HCT116 (cell line): Measurements from ENCODE around the gene KRTAP6-1. TPM values are rescaled to one million over a fixed set of nuclear protein-coding genes. Genes with fewer than 3 reads are reported as not detected.

Experiments used
- ATAC-seq: fragments of 200-7000 bp; cut with Tn5 transposase; 2 replicates; pipeline ENCODE4 v1.9.1; 2020; ENCODE audit warnings: mild to moderate bottlenecking, moderate library complexity
- BruUV-seq: library from RNA; stranded (reverse); fragments of 400-500 nt; replicated peaks from 2 replicates; lab custom pipeline; 2021; lab: Mats Ljungman, UMichigan
- CTCF ChIA-PET: fragments of 300-600 bp; sonication (Branson Sonifier 250); formaldehyde crosslinking; loops from one replicate; lab custom pipeline; 2021; ENCODE audit warnings: antibody characterized with exemption; lab: Charles Lee
- POLR2A ChIA-PET: fragments of 300-600, 350-600 bp; sonication (Branson Sonifier 250); formaldehyde crosslinking; loops from one replicate; lab custom pipeline; 2021; ENCODE audit warnings: antibody characterized with exemption; lab: Charles Lee
- RAD21 ChIA-PET, 2 experiments: fragments of 300-600 bp; sonication (Branson Sonifier 250); formaldehyde crosslinking; loops; one replicate each; lab custom pipeline; 2023; ENCODE audit warnings: low total read pairs in 2 of 2; ENCODE audit not compliant: uncharacterized antibody in 2 of 2, unreplicated experiment in 2 of 2, low non-redundant PET in 1 of 2; lab: Charles Lee
- DNase-seq: peaks from one replicate; pipeline ENCODE4 v3.0.0-alpha.2; 2010; ENCODE audit warnings: low read depth, low spot score
- H2AFZ ChIP-seq: fragments of 200-600 bp; shearing (Covaris generic), sonication (generic); 2 replicates; pipeline ENCODE4 v1.6.1; 2017; ENCODE audit warnings: low read depth, mixed run types, mixed read lengths, antibody characterized with exemption, low read length; ENCODE audit not compliant: poor library complexity, severe bottlenecking
- H3K27ac ChIP-seq: 2 replicates; pipeline ENCODE4 v1.5.1; 2012; ENCODE audit warnings: low read depth, low read length
- H3K27me3 ChIP-seq: fragments of 200-600 bp; sonication (generic); 2 replicates; pipeline ENCODE4 v1.6.1; 2016; ENCODE audit warnings: mixed run types, low read length, mixed read lengths; ENCODE audit not compliant: insufficient read depth
- H3K36me3 ChIP-seq, 2 experiments: fragments of 200-500 bp in 1 of 2; fragments of 200-600 bp in 1 of 2; sonication (Bioruptor generic) in 1 of 2; sonication (generic) in 1 of 2; 2 replicates each; pipeline versions ENCODE4 v1.5.1 to v1.6.1; 2014 to 2016; ENCODE audit warnings: low read length in 2 of 2, inconsistent platforms in 1 of 2, mixed read lengths in 1 of 2, mixed run types in 1 of 2; ENCODE audit not compliant: insufficient read depth in 2 of 2, control insufficient read depth in 1 of 2
- H3K4me1 ChIP-seq, 2 experiments: fragments of 200-600 bp in 1 of 2; sonication (generic) in 1 of 2; 2 replicates each; pipeline versions ENCODE4 v1.5.1 to v1.6.1; 2012 to 2017; ENCODE audit warnings: low read length in 2 of 2, inconsistent platforms in 1 of 2, mild to moderate bottlenecking in 1 of 2, mixed read lengths in 1 of 2, mixed run types in 1 of 2, moderate library complexity in 1 of 2; ENCODE audit not compliant: insufficient read depth in 2 of 2, control insufficient read depth in 1 of 2
- H3K4me2 ChIP-seq: fragments of 200-600 bp; sonication (generic); 2 replicates; pipeline ENCODE4 v1.6.1; 2017; ENCODE audit warnings: mixed run types, low read length, mixed read lengths
- H3K4me3 ChIP-seq, 2 experiments: fragments of 200-600 bp in 1 of 2; sonication (generic) in 1 of 2; replicated peaks in 1 of 2; 2 replicates each; pipeline ENCODE4 v1.5.1; 2011 to 2016; ENCODE audit warnings: low read length in 2 of 2, control low read depth in 1 of 2, low read depth in 1 of 2, mild to moderate bottlenecking in 1 of 2, mixed read lengths in 1 of 2, mixed run types in 1 of 2
- H3K79me2 ChIP-seq: fragments of 200-600 bp; sonication (generic); 2 replicates; pipeline ENCODE4 v1.6.1; 2017; ENCODE audit warnings: mild to moderate bottlenecking, mixed run types, low read length, moderate library complexity, mixed read lengths; ENCODE audit not compliant: insufficient read depth
- H3K9ac ChIP-seq: fragments of 200-600 bp; sonication (generic); 2 replicates; pipeline ENCODE4 v1.6.1; 2016; ENCODE audit warnings: low read length, mixed read lengths
- H3K9me2 ChIP-seq: fragments of 200-600 bp; sonication (generic), shearing (Covaris generic); 2 replicates; pipeline ENCODE4 v1.6.1; 2017; ENCODE audit warnings: mixed run types, mild to moderate bottlenecking, moderate library complexity; ENCODE audit not compliant: insufficient read depth
- H3K9me3 ChIP-seq, 2 experiments: fragments of 200-500 bp in 1 of 2; fragments of 200-600 bp in 1 of 2; sonication (Bioruptor generic) in 1 of 2; sonication (generic) in 1 of 2; 2 replicates each; pipeline ENCODE4 v1.6.1; 2014 to 2017; ENCODE audit warnings: low read length in 2 of 2, mixed read lengths in 2 of 2, inconsistent platforms in 1 of 2, low read depth in 1 of 2, mild to moderate bottlenecking in 1 of 2, mixed run types in 1 of 2, moderate library complexity in 1 of 2; ENCODE audit not compliant: control insufficient read depth in 1 of 2, insufficient read depth in 1 of 2
- H4K20me1 ChIP-seq: fragments of 200-600 bp; sonication (generic), shearing (Covaris generic); 2 replicates; pipeline ENCODE4 v1.6.1; 2017; ENCODE audit warnings: mixed run types, mild to moderate bottlenecking, moderate library complexity; ENCODE audit not compliant: insufficient read depth
- CBX3 ChIP-seq: IDR thresholded peaks from 2 replicates; pipeline ENCODE4 v1.6.1; 2012; ENCODE audit warnings: low read depth
- CEBPB ChIP-seq: IDR thresholded peaks from 2 replicates; pipeline ENCODE4 v1.6.1; 2012; ENCODE audit warnings: low read depth
- CTCF ChIP-seq, 3 experiments: fragments of 200-600 bp in 1 of 3; sonication (generic) in 1 of 3; IDR thresholded peaks in 2 of 3; conservative IDR thresholded peaks in 1 of 3; 2 replicates each; pipeline ENCODE4 v1.5.1; 2012 to 2017; ENCODE audit warnings: low read depth in 2 of 3, low read length in 2 of 3, antibody characterized with exemption in 1 of 3, borderline replicate concordance in 1 of 3, control low read depth in 1 of 3, mild to moderate bottlenecking in 1 of 3, mixed read lengths in 1 of 3, mixed run types in 1 of 3, moderate library complexity in 1 of 3; ENCODE audit not compliant: insufficient read depth in 1 of 3
- EGR1 ChIP-seq: IDR thresholded peaks from 2 replicates; pipeline ENCODE4 v1.6.1; 2012; ENCODE audit warnings: low read depth
- JUND ChIP-seq: IDR thresholded peaks from 2 replicates; pipeline ENCODE4 v1.6.1; 2012
- POLR2A ChIP-seq: IDR thresholded peaks from 2 replicates; pipeline ENCODE4 v1.7.0; 2011; ENCODE audit warnings: borderline replicate concordance; ENCODE audit not compliant: insufficient read depth, insufficient read length; ENCODE audit errors: extremely low read depth
- POLR2AphosphoS5 ChIP-seq: IDR thresholded peaks from 2 replicates; pipeline ENCODE4 v1.6.1; 2011; ENCODE audit warnings: mild to moderate bottlenecking, low read depth, low read length, moderate library complexity
- RAD21 ChIP-seq: IDR thresholded peaks from 2 replicates; pipeline ENCODE4 v1.6.1; 2012; ENCODE audit warnings: low read depth, mild to moderate bottlenecking
- ZBTB33 ChIP-seq: IDR thresholded peaks from 2 replicates; pipeline ENCODE4 v1.6.1; 2011; ENCODE audit warnings: mild to moderate bottlenecking, low read length, moderate library complexity; ENCODE audit not compliant: insufficient replicate concordance; ENCODE audit errors: extremely low read depth
- intact Hi-C: fragments of 100-400 bp; cut with micrococcal nuclease; formaldehyde crosslinking; loops from 2 replicates; pipeline ENCODE4 v1.10.0; 2022
- total RNA-seq: library from RNA; stranded (reverse); gene quantifications from one replicate; pipeline ENCODE4 v1.2.1, GENCODE V29; 2021; ENCODE audit not compliant: unreplicated experiment

The KRTAP6-1 gene
- total RNA-seq, 1 experiment from 2014 or later = not detected

GRCh38 chr21:30629200-30629599 lies 15.5 kb upstream of the KRTAP6-1 start (continued):
- TF ChIP-seq RAD21 = no peak
- no peak for TF ChIP-seq JUND
- TF ChIP-seq POLR2AphosphoS5 = no peak
- no peak for TF ChIP-seq EGR1

- BruUV-seq = no TSS peak
- TF ChIP-seq ZBTB33 (no peak), CBX3 (no peak), JUND (no peak), RAD21 (no peak), CTCF (IDR thresholded peaks at IDR 0.05 in 2 of 3, conservative IDR thresholded peaks at IDR 0.05 in 1 of 3; ENCODE audit: borderline replicate concordance in 1 of 3, insufficient read depth in 1 of 3, low read depth in 2 of 3, low read length in 2 of 3) (no peak), CEBPB (no peak), POLR2A (no peak)
- H3K27me3 ChIP-seq = no peaks in the 10 kb centered on the region
These were observed 14.4 kb upstream of the KRTAP6-1 start for GRCh38 chr21:30628109-30628508.

More at GRCh38 chr21:30628109-30628508, 14.4 kb upstream of the KRTAP6-1 start:
- Histone ChIP-seq H3K9ac (no peak overlapping the region), H3K4me3 (no peak overlapping the region), H3K36me3 (no peaks in the 10 kb centered on the region), H3K27ac (no peak overlapping the region), H3K79me2 (no peaks in the 10 kb centered on the region), H3K9me3 (peaks cover 15 to 26% of the 10 kb centered on the region in 2 experiments; a peak in 2 of 4 replicates), H3K9me2 (no peaks in the 10 kb centered on the region), H4K20me1 (no peaks in the 10 kb centered on the region), H3K4me1 (no peaks in the 10 kb centered on the region), H2AFZ (no peak overlapping the region), H3K4me2 (no peak overlapping the region)
- intact Hi-C loops = no loop called here
- DNase-seq (no peak), ATAC-seq (no peak)
- CTCF ChIA-PET = no interaction called here
- RAD21 ChIA-PET = no interaction called here
- POLR2A ChIA-PET = no interaction called here
